Tibial artery (tissue), 4 donors: ENCODE data around the gene BOD1L1.

ENCODE experiments used
- DNase-seq, 2 donors: peaks; one replicate each; pipeline ENCODE4 v3.0.0-alpha.2; 2019
- H3K27ac ChIP-seq, 2 donors: fragments of 200-600 bp; sonication (generic) in 1 of 2; 1 replicate in 1 of 2; 2 replicates in 1 of 2; pipeline ENCODE4 v1.5.1; 2018 to 2019; ENCODE audit warnings: mild to moderate bottlenecking in 1 of 2
- H3K27me3 ChIP-seq, 2 donors: fragments of 200-600 bp; sonication (generic) in 1 of 2; one replicate each; pipeline versions ENCODE4 v1.5.1 to v1.6.0; 2016 to 2019
- H3K36me3 ChIP-seq, 3 donors: fragments of 200-600 bp; sonication (generic) in 2 of 3; one replicate each; pipeline ENCODE4 v1.5.1; 2016 to 2019; ENCODE audit warnings: mild to moderate bottlenecking in 2 of 3
- H3K4me1 ChIP-seq, 4 donors: fragments of 200-600 bp; sonication (generic) in 2 of 4; 1 replicate in 3 of 4; 2 replicates in 1 of 4; pipeline ENCODE4 v1.5.1; 2016 to 2019
- H3K4me3 ChIP-seq, 2 donors: fragments of 200-600 bp; sonication (generic) in 1 of 2; 1 replicate in 1 of 2; 2 replicates in 1 of 2; pipeline ENCODE4 v1.5.1; 2018 to 2019; ENCODE audit warnings: mild to moderate bottlenecking in 2 of 2
- H3K9me3 ChIP-seq, 3 donors: fragments of 200-600 bp; sonication (generic) in 1 of 3; one replicate each; pipeline ENCODE4 v1.5.1; 2016 to 2019
- CTCF ChIP-seq, 2 experiments: fragments of 200-600 bp in 1 of 2; fragments of 450-650 bp in 1 of 2; IDR thresholded peaks; one replicate each; pipeline ENCODE4 v1.5.1; 2017 to 2019; ENCODE audit warnings: antibody characterized with exemption in 2 of 2, mild to moderate bottlenecking in 1 of 2, moderate library complexity in 1 of 2
- intact Hi-C: fragments of 100-400 bp; cut with DNase I; formaldehyde crosslinking; loops from one replicate; pipeline ENCODE4 v1.15.0; 2023; ENCODE audit warnings: low total_unique reads

The BOD1L1 gene

GRCh38 chr4:13543839-13544605 lies 83.5 kb downstream of the BOD1L1 start, which contains the start of gene NKX3-2:
Gene NKX3-2, minus strand, starts transcription at chr4:13544508. Its CDS starts 94 bp downstream, at chr4:13544414.
- no peak for DNase-seq
- TF ChIP-seq CTCF (IDR thresholded peaks at IDR 0.05), result no peak
- Histone ChIP-seq H3K4me3 (peak within 1 kb of the TSS; percentile 56 to 60), H3K36me3 (no peaks in the 10 kb centered on the region), H3K27me3 (peaks cover 0 to 100% of the 10 kb centered on the region in 2 donors), H3K4me1 (peaks cover 0 to 54% (median 41%) of the 10 kb centered on the region in 4 donors), H3K27ac (no peak within 1 kb of the TSS), H3K9me3 (peaks cover 0 to 15% (median 0%) of the 10 kb centered on the region in 3 donors)
- intact Hi-C loops, result loop anchor here (10.0 kb wide), 1 partner anchor 819 kb away; no protein-coding TSS in a partner anchor

GRCh38 chr4:13543032-13543838 lies 84.3 kb downstream of the BOD1L1 start:
- peaks cover 0 to 52% (median 40%) of the 10 kb centered on the region in 4 donors for H3K4me1 ChIP-seq
- H3K27me3 ChIP-seq, result peaks cover 0 to 100% of the 10 kb centered on the region in 2 donors
- intact Hi-C loops, result loop anchor here (10.0 kb wide), 1 partner anchor 818 kb away; no protein-coding TSS in a partner anchor
- no peak for DNase-seq
- TF ChIP-seq CTCF (IDR thresholded peaks at IDR 0.05), result no peak
- no peak overlapping the region for H3K27ac ChIP-seq
- H3K4me3 ChIP-seq, result peak overlapping the region; percentile 56 to 60
- H3K36me3 ChIP-seq, result no peaks in the 10 kb centered on the region
- H3K9me3 ChIP-seq, result peaks cover 0 to 15% (median 0%) of the 10 kb centered on the region in 3 donors

GRCh38 chr4:13542577-13543031 lies 84.9 kb downstream of the BOD1L1 start:
- TF ChIP-seq CTCF (IDR thresholded peaks at IDR 0.05), result no peak
- no peak for DNase-seq
- Histone ChIP-seq H3K4me1 (peaks cover 0 to 47% (median 35%) of the 10 kb centered on the region in 4 donors), H3K27me3 (peaks cover 0 to 100% of the 10 kb centered on the region in 2 donors), H3K9me3 (peaks cover 0 to 15% (median 0%) of the 10 kb centered on the region in 3 donors), H3K27ac (no peak overlapping the region), H3K4me3 (peak overlapping the region in 1 of 2 donors; percentile 9), H3K36me3 (no peaks in the 10 kb centered on the region)
- intact Hi-C loops, result loop anchor here (10.0 kb wide), 1 partner anchor 818 kb away; no protein-coding TSS in a partner anchor

GRCh38 chr4:13541720-13542576 lies 85.6 kb downstream of the BOD1L1 start:
- Histone ChIP-seq H3K27ac (no peak overlapping the region), H3K4me3 (peak overlapping the region in 1 of 2 donors; percentile 9), H3K4me1 (peaks cover 0 to 40% (median 28%) of the 10 kb centered on the region in 4 donors), H3K9me3 (peaks cover 0 to 15% (median 0%) of the 10 kb centered on the region in 3 donors), H3K36me3 (no peaks in the 10 kb centered on the region), H3K27me3 (peaks cover 0 to 100% of the 10 kb centered on the region in 2 donors)
- intact Hi-C loops, result loop anchor here (10.0 kb wide), 1 partner anchor 817 kb away; no protein-coding TSS in a partner anchor
- DNase-seq, result no peak
- TF ChIP-seq CTCF (IDR thresholded peaks at IDR 0.05), result no peak
